Right ventricle myocardium inferior (tissue), 1 donor: ENCODE results near the gene PJA2. TPM values are rescaled to one million over a fixed set of nuclear protein-coding genes. Genes with fewer than 3 reads are reported as not detected.
"Not testable (repeated sequence)": the region's sequence is repeated elsewhere in the genome, so short reads cannot be mapped to it uniquely, and the experiment has no call there.

Experiments
- ATAC-seq: fragments of 200-7000 bp; cut with Tn5 transposase; one replicate; pipeline ENCODE4 v1.9.1; 2020; ENCODE audit warnings: mild to moderate bottlenecking, moderate library complexity
- DNase-seq: peaks from one replicate; pipeline ENCODE4 v3.0.0; 2021; ENCODE audit errors: missing footprints
- intact Hi-C: fragments of 100-400 bp; cut with DNase I; formaldehyde crosslinking; loops from one replicate; pipeline ENCODE4 v1.11.0; 2022
- total RNA-seq: library from RNA; stranded (reverse); fragmentation: NEBNext Ultra II Directional; extraction: Animal tissue kit (Norgen Biotek cat#: 25700); gene quantifications from one replicate; pipeline ENCODE4 v1.2.1, GENCODE V29; 2021
- donor health status: DM: no; HTN: yes; CAD: no; lungs with severe emphysema.

PJA2 gene
- total RNA-seq, 1 donor from 2014 or later = 70.5 TPM

DNA sequence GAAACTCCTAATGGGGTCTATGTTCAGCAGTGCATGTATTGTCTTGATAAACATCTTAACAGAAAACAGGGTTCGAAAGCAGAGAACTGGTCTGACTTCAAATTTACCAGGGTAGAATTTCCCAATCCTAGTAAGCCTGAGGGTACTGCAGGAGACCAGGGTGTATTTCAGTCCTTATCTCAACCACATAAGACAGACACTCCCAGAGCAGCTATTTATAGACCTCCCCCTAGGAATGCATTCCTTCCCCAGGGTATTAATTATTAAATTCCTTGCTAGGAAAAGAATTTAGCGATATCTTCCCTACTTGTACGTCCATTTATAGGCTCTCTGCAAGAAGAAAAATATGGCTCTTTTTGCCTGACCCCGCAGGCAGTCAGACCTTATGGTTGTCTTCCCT is 123.1 kb downstream of the PJA2 start:
- DNase-seq, ATAC-seq, intact Hi-C loops: not testable (repeated sequence)
